Measurements from ENCODE around the gene HOXA6. TPM values are rescaled to one million over a fixed set of nuclear protein-coding genes. Genes with fewer than 3 reads are reported as not detected.

The HOXA6 gene
- total RNA-seq: 0.37 and 1.7 TPM in 2 replicates

GRCh38 chr7:27147199-27148030 lies at the start of gene HOXA6:
Gene HOXA6, minus strand, starts transcription at chr7:27147774. Its CDS starts 25 bp downstream, at chr7:27147749.

GRCh38 chr7:27185013-27185853 lies 37.7 kb upstream of the HOXA6 start, which contains the start of gene HOXA11:
Gene HOXA11, minus strand, starts transcription at chr7:27185232. Its CDS starts 88 bp downstream, at chr7:27185144.

GRCh38 chr7:27173956-27174873 lies 26.6 kb upstream of the HOXA6 start, which contains the start of gene HOXA10:
Gene HOXA10, minus strand, starts transcription at chr7:27174320. Its CDS starts 14 bp downstream, at chr7:27174306.

GRCh38 chr7:27165089-27165995 lies 17.8 kb upstream of the HOXA6 start, which contains the start of gene HOXA9:
Gene HOXA9, minus strand, starts transcription at chr7:27165537. Its CDS starts 80 bp downstream, at chr7:27165457.

GRCh38 chr7:27156508-27156898 lies 8.9 kb upstream of the HOXA6 start, which contains the start of gene HOXA7:
Gene HOXA7, minus strand, starts transcription at chr7:27156675. Its CDS starts 130 bp downstream, at chr7:27156545.

GRCh38 chr7:27151931-27152815 lies 4.6 kb upstream of the HOXA6 start, which contains the start of gene HOXA3:
Gene HOXA3, minus strand, starts transcription at chr7:27152583. Its CDS starts 41,943 bp downstream, at chr7:27110640.

GRCh38 chr7:27143023-27143949 lies 4.3 kb downstream of the HOXA6 start, which contains the start of gene HOXA5:
Gene HOXA5, minus strand, starts transcription at chr7:27143681. Its CDS starts 74 bp downstream, at chr7:27143607.

GRCh38 chr7:27130540-27131389 lies 16.8 kb downstream of the HOXA6 start, which contains the start of gene HOXA4:
Gene HOXA4, minus strand, starts transcription at chr7:27130757. Its CDS starts 24 bp downstream, at chr7:27130733.

GRCh38 chr7:27102581-27103442 lies 44.8 kb downstream of the HOXA6 start, which contains the start of gene HOXA2:
Gene HOXA2, minus strand, starts transcription at chr7:27102683. Its CDS starts 183 bp downstream, at chr7:27102500.

GRCh38 chr7:27095897-27096767 lies 51.4 kb downstream of the HOXA6 start, which contains the start of gene HOXA1:
Gene HOXA1, minus strand, starts transcription at chr7:27096000. Its CDS starts 88 bp downstream, at chr7:27095912.

Other genes starting within 250 kb of the HOXA6 start
- under 0.01 and 0.11 TPM in 2 replicates for gene HOXA1, start 51.8 kb downstream of the HOXA6 start, total RNA-seq
- gene HOXA2, start 45.1 kb downstream of the HOXA6 start, total RNA-seq: under 0.01 TPM in 1 of 2 replicates, not detected in the other
- gene HOXA4, start 17.0 kb downstream of the HOXA6 start, total RNA-seq: 0.22 and 0.37 TPM in 2 replicates
- 0.66 and 0.75 TPM in 2 replicates for gene HOXA5, start 4.1 kb downstream of the HOXA6 start, total RNA-seq
- gene HOXA3, start 4.8 kb upstream of the HOXA6 start, total RNA-seq: under 0.01 and 1.2 TPM in 2 replicates
- gene HOXA7, start 8.9 kb upstream of the HOXA6 start, total RNA-seq: 0.77 and 1.9 TPM in 2 replicates
- 8.6 and 13.6 TPM in 2 replicates for gene HOXA9, start 17.8 kb upstream of the HOXA6 start, total RNA-seq
- gene HOXA10, start 26.5 kb upstream of the HOXA6 start, total RNA-seq: 12.6 and 14.5 TPM in 2 replicates
- 12.4 and 17.5 TPM in 2 replicates for gene HOXA11, start 37.5 kb upstream of the HOXA6 start, total RNA-seq
- gene HOXA13, start 52.3 kb upstream of the HOXA6 start, total RNA-seq: 14.9 and 17.6 TPM in 2 replicates
- under 0.01 TPM in 1 of 2 replicates, not detected in the other for gene EVX1, start 95.0 kb upstream of the HOXA6 start, total RNA-seq